Testis (tissue), 3 donors: ENCODE data around the gene B3GALT6. TPM values are rescaled to one million over a fixed set of nuclear protein-coding genes. Genes with fewer than 3 reads are reported as not detected.

Experiments used
- DNase-seq: peaks from one replicate; pipeline ENCODE4 v3.0.0-alpha.2; 2019
- H3K27ac ChIP-seq, 2 donors: fragments of 200-600 bp; sonication (generic); one replicate each; pipeline ENCODE4 v1.5.1; 2019
- H3K27me3 ChIP-seq: fragments of 200-600 bp; sonication (generic); one replicate; pipeline ENCODE4 v1.5.1; 2019
- H3K36me3 ChIP-seq: fragments of 200-600 bp; sonication (generic); one replicate; pipeline ENCODE4 v1.5.1; 2017; ENCODE audit warnings: low read depth; ENCODE audit errors: missing control alignments
- H3K4me1 ChIP-seq: fragments of 200-600 bp; sonication (generic); one replicate; pipeline ENCODE4 v1.5.1; 2019
- H3K4me3 ChIP-seq, 2 donors: fragments of 200-600 bp; sonication (generic); one replicate each; pipeline ENCODE4 v1.5.1; 2017 to 2019
- H3K9me3 ChIP-seq: fragments of 200-600 bp; sonication (generic); one replicate; pipeline ENCODE4 v1.5.1; 2017
- POLR2A ChIP-seq: fragments of 450-650 bp; IDR thresholded peaks from one replicate; pipeline ENCODE4 v1.6.1; 2017; ENCODE audit warnings: antibody characterized with exemption, mild to moderate bottlenecking, moderate library complexity
- WGBS, 2 donors: methylation state at CpG; one replicate each; pipeline ENCODE4 v1.1.5; 2018; 5-methylcytosine and 5-hydroxymethylcytosine counted together
- intact Hi-C: fragments of 100-400 bp; cut with DNase I; formaldehyde crosslinking; loops from one replicate; pipeline ENCODE4 v1.15.1; 2023; ENCODE audit warnings: low total_unique reads
- polyA plus RNA-seq: library from polyadenylated mRNA; stranded (reverse); fragments of 350-450 nt; fragmentation: Illumina TruSeq; extraction: RNeasy Lipid Tissue Mini Kit (QIAGEN cat#74804); gene quantifications from one replicate; pipeline ENCODE4 v1.2.3, GENCODE V29; 2014; ENCODE audit warnings: low read depth, low replicate concordance; ENCODE audit not compliant: insufficient read depth
- total RNA-seq, 2 donors: library from RNA; depleted of rRNA; stranded (reverse); fragments of >200 nt; gene quantifications; one replicate each; pipeline ENCODE4 v1.2.3, GENCODE V29; 2016
- TF ChIP-seq, protein P1 (sequence below), 3 experiments: fragments of 450-650 bp in 2 of 3; fragments of 200-600 bp in 1 of 3; sonication (generic) in 1 of 3; IDR thresholded peaks; one replicate each; pipeline ENCODE4 v1.5.1; 2016 to 2019; ENCODE audit warnings: antibody characterized with exemption in 3 of 3, mild to moderate bottlenecking in 2 of 3, moderate library complexity in 1 of 3

B3GALT6 gene
- total and polyA plus RNA-seq, 3 donors from 2014 or later = 8.5 to 37.3 (median 26.1) TPM

DNA sequence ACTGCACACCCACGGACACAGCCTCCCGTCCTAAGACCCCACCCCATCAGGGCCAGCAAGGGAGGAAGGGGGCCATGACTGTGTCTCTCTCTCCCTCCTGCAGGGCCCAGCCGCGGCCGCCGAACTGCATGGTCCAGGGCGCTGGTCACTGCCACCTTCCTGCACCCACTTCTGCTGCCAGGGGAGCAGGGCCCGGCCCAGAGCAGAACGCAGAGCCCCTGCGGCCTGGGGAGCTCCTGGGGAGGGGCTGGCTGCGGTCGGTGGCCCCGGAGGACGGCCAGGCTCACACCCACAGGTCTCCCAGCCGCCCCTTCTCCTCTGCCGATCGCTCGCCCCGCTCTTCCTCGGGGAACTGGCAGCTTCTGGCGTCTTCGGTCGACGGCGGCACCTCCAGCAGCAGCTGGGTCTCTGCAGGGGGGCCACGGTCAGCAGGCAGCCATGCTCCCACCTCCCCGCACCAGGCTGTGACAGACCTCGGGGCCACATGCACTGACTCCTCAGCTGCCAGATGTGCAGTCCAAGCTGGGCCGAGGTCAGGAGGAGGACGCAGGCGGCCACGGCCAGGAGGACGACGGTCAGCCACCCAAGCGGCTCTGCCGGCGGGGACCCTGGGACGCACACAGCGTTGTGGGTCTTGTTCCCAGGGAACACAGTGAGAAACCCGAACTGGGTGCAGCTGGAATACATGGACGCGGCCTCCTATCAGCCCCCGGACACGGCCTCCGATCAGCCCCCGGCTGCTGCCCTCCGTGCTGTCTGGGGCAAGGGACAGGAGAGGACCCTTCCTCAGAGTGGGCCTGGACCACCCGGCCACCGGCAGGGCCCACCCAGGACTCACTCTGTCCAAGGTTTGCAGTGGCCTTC is 28.2 kb upstream of the B3GALT6 start:
- H3K36me3 ChIP-seq = no peaks in the 10 kb centered on the region
- no peak for DNase-seq
- intact Hi-C loops = no loop called here
- no peaks in the 10 kb centered on the region for H3K9me3 ChIP-seq
- no peaks in the 10 kb centered on the region for H3K27me3 ChIP-seq
- TF ChIP-seq, protein P1, sequence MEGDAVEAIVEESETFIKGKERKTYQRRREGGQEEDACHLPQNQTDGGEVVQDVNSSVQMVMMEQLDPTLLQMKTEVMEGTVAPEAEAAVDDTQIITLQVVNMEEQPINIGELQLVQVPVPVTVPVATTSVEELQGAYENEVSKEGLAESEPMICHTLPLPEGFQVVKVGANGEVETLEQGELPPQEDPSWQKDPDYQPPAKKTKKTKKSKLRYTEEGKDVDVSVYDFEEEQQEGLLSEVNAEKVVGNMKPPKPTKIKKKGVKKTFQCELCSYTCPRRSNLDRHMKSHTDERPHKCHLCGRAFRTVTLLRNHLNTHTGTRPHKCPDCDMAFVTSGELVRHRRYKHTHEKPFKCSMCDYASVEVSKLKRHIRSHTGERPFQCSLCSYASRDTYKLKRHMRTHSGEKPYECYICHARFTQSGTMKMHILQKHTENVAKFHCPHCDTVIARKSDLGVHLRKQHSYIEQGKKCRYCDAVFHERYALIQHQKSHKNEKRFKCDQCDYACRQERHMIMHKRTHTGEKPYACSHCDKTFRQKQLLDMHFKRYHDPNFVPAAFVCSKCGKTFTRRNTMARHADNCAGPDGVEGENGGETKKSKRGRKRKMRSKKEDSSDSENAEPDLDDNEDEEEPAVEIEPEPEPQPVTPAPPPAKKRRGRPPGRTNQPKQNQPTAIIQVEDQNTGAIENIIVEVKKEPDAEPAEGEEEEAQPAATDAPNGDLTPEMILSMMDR (IDR thresholded peaks at IDR 0.05) = no peak
- peaks cover 10% of the 10 kb centered on the region for H3K4me1 ChIP-seq
- no peak overlapping the region for H3K27ac ChIP-seq
- no peak overlapping the region for H3K4me3 ChIP-seq
- WGBS, 2 donors = 74 to 80% methylated on average over 10 to 49 of the region's 49 CpGs

DNA sequence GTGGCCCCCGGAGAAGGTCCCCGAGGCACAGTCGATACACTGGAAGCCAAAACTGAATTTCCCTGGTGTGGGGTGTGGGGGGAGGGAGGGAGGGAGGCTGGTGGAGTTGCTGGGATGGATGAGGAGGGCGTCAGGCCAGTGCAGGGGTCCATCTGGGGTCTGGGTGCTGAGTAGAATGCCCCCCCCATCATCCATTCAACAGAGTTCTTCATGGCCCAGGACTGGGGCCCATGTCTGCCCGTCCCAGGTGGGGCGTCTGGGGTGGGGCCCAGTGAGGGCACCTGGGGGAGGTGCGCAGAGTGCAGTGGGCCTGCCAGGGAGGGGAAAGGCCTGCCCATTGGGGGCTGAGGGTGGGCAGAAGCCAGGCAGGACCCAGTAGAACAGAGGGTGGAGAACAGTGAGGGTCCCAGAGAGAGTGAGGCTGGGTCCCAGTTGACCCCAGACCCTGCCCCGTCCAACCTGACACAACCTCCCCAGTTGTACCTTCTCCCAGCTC is 27.6 kb upstream of the B3GALT6 start:
- no peak for TF ChIP-seq POLR2A
- TF ChIP-seq, protein P1 (IDR thresholded peaks at IDR 0.05) = no peak
- Histone ChIP-seq H3K4me1 (peaks cover 10% of the 10 kb centered on the region), H3K36me3 (no peaks in the 10 kb centered on the region), H3K9me3 (no peaks in the 10 kb centered on the region), H3K4me3 (no peak overlapping the region), H3K27ac (no peak overlapping the region), H3K27me3 (no peaks in the 10 kb centered on the region)
- WGBS, 2 donors = 74 to 92% methylated on average over 5 to 8 of the region's 8 CpGs
- intact Hi-C loops = no loop called here
- no peak for DNase-seq

DNA sequence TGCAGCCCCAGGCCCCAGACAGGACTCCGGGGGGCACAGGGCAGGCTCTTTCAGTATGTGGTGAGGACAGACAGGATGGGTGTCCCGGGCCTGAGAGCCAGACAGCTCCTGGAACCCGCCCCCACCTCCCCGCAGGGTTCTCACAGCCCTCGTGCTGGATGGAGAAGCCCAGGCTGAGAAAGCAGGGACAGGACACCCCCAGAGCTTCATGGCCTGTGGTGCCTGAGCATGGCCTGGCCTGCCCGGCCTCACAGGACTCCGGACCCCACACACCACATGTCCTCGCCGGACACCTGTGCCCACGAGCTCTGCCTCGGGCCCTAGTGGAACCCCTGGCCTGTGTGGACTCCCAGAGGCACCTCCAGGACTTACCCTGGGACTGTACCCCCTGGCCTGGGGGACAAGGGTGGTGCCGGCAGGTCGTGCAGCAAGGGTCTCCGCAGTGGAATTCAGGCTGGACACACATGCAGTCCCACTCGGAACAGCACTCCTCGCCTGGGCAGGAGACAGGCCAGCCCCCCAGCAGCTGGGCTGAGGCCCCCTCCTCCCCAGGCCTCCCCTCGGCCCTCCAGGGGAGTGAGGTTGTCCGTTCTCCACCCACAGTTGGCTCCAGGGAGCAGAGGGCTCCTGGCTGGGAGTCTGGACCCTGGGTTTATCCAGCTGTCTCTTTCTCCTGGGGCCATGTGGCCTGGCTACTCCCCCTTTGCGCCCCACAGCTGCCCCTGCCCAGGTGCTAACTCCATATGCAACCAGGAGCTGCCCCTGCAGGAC is 26.9 kb upstream of the B3GALT6 start:
- Histone ChIP-seq H3K4me1 (peaks cover 10% of the 10 kb centered on the region), H3K27ac (no peak overlapping the region), H3K4me3 (no peak overlapping the region), H3K27me3 (no peaks in the 10 kb centered on the region), H3K9me3 (no peaks in the 10 kb centered on the region), H3K36me3 (no peaks in the 10 kb centered on the region)
- DNase-seq = no peak
- TF ChIP-seq, protein P1 (IDR thresholded peaks at IDR 0.05) = no peak
- no peak for TF ChIP-seq POLR2A
- intact Hi-C loops = no loop called here
- WGBS, 2 donors = 86 to 100% methylated on average over 1 to 19 of the region's 19 CpGs

DNA sequence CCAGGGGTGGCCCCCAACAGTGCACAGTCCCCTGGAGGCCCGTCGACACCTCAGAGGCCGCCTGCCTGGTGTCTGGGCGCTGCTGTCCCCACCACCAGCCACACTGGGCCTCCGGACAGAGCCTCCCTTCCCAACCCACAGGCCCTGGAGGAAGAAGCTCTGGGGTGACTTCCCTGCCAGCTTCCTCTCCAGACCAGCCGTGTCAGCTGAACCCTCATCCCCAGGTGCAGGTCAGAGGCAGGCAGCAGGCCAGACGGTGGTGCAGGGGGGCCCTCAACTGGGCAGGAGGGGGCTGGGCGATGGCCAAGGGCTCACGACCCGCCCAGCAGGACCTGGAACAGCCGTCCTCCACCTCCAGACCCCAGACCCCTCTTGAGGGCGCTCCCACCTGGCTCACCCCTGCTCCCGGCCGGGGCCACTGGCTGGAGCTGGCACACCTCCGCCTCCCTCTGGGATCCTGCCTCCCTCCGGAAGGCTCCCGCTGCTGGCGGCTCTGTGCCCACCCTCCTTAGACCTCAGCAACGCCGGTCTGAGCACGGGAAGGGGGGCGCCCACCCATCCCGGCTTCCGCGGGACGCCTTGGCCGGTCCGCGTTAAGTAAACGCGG is 26.2 kb upstream of the B3GALT6 start:
- H3K27me3 ChIP-seq = no peaks in the 10 kb centered on the region
- TF ChIP-seq POLR2A = no peak
- TF ChIP-seq, protein P1 (IDR thresholded peaks at IDR 0.05) = no peak
- H3K4me1 ChIP-seq = peaks cover 10% of the 10 kb centered on the region
- no peak overlapping the region for H3K4me3 ChIP-seq
- 56 to 67% methylated on average over 8 to 31 of the region's 31 CpGs for WGBS, 2 donors
- intact Hi-C loops = no loop called here
- H3K9me3 ChIP-seq = no peaks in the 10 kb centered on the region
- DNase-seq = no peak
- no peak overlapping the region for H3K27ac ChIP-seq
- no peaks in the 10 kb centered on the region for H3K36me3 ChIP-seq
